Right renal pelvis (tissue), 4 donors: ENCODE measurements around the gene CCL5. TPM values are rescaled to one million over a fixed set of nuclear protein-coding genes. Genes with fewer than 3 reads are reported as not detected.

Experiments used
- DNase-seq, 4 donors: peaks; one replicate each; pipeline ENCODE4 v3.0.0-alpha.2; 2013; ENCODE audit warnings: low read depth in 4 of 4, low spot score in 3 of 4, missing footprints in 1 of 4
- polyA plus RNA-seq, 4 donors: library from polyadenylated mRNA; unstranded; fragments of 120-200 nt; gene quantifications; one replicate each; pipeline ENCODE4 v1.2.1, GENCODE V29; 2013; ENCODE audit not compliant: insufficient read length in 4 of 4

Gene CCL5
- polyA plus RNA-seq: 1 to 10 TPM in 3 of 4 donors, under 1 TPM in 1; 1.00 to 2.1 (median 1.5) TPM

DNA sequence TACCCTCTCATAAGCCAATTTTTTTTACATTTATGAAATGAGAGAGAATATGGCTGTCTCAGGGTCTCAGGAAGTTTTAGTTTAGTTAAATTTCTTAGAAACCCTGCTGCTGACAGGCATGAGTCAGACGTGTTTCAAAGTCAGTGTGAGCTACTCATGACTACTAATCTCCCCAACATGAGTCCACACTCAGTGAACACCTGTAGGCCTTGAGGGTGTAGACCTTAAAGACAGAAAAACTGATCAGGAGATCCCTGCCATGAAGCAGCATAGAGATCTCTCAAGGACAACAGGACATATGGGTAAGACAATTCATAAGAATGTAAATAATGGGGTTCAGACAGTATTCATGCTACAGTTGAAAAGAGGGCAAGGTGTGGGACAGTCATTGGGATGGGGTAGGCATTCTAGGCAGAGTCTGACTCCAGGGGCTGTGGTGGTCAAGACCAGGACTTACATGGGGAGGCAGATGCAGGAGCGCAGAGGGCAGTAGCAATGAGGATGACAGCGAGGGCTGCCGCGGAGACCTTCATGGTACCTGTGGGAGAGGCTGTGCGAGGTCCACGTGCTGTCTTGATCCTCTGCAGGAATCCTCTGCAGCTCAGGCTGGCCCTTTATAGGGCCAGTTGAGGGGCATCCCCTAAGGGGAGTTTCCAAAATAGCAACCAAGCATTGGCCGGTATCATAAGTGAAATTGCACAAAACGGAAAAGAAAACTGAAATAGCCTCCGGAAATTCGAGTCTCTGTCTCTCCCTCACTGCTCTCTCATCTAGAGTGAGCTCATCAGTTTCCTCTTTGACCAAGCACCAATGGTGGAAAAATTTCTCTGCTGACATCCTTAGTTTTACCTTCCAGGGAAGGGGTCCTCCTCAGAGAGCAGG lies at the start of gene CCL5:
TSS of gene CCL5 (minus strand) at position 588 of the 882 bp plus-strand sequence.
- DNase-seq: no peak

DNA sequence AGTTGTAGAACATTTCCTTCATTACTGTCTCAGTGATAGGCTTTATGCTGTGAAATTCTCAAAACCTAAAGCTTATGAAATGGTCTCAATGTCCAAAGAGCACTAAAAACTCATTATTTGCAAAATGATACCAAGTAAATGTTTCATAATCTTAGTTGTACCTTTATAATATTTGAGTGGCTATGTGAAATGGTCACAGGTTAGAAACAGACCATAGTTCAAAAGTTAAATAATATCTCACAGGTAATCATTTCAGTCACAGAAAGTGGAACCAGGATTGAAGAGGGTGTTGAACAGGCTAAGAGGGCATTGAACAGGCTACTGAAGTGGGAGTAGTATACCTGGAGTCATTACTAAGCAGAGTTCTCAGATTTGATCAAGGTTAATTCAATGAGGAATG lies 47.6 kb upstream of the CCL5 start:
- DNase-seq: no peak

DNA sequence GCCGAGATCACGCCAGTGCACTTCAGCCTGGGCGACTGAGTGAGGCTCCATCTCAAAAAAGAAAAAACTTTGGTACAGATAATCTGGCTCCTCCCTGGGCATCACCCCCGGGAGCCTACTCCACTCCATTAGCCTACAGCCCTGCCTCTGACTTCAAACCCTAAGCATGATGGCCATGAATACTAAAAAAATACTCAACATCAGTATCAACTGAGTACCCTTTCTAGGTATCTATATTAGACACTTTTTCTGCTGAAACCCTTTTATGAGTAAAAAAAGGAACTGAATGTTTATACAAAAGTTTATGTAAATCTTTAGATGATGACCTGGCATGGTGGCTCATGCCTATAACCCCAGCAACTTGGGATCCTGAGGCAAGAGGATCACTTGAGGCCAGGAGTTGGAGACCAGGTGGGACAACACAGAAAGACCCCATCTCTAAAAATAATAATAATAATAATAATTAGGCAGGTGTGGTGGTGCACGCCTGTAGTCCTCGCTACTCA lies 43.5 kb upstream of the CCL5 start:
- DNase-seq: no peak

DNA sequence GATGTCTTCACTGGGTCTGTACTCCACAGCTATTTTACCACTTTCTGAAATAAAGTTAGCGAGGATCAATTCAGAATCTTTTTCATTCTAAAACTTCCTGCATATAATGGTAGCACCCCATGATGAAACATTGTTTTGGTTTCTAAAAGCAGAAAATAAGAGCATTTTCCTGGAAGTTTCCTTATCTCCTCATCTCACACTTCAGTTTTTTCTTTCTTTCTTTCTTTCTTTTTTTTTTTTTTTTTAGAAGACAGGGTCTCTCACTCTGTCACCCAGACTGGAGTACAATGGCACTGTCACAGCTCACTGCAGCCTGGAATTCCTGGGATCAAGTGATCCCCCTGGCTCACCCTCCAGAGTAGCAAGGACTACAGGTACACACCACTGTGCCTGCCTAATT lies 40.1 kb upstream of the CCL5 start:
- DNase-seq: no peak

DNA sequence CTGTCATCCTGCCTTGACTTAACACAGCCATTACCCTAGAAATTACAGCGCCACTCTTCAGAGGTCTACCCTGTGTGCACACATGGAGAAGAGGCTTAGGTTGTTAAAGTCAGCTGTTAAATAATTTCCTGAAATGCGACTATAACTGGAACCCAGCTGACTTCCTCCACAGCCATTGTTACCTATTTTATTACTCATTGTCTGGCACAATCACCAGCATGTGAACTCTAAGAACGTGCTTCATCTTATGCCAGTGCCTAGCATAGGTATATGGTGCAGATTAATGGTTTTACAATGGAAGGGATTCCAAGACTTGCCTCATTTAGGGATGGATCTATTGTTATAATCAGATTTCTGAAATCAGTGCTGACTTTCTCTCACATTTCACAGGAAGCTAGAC lies 38.5 kb upstream of the CCL5 start:
- DNase-seq: no peak

DNA sequence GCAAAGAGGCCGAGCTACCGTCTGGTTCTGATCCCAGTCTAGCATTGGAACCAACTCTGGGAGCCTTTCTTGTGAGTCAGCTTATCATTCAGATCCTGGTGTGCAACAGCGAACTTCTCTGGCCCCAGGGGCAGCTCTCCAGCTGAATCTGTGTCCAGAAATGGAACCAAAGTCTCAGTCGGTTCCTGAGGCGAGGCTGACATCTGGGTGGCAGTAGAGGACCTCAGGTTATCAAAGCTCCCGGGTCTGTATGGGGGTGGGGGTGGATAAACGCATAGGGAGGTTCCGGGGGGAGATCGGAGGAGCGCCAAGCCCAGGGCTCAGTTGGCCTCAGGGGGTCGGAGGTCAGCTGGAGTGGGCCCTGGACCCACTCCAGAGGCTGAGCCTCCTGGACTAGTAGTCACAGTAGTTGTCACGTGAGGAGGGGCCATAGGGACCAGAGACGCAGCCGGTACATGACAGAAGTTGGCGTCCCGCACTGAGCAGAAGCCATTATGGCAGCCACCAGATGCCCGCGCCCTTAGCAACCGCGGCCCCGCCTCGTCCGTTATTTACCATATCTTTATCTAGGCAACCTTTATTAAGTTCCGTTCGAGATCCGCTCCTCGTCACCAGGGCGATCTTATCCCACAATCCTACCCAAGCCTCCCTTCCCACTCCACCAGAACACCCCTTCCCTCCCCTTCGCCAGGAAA lies 37.5 kb upstream of the CCL5 start:
- DNase-seq: no peak

DNA sequence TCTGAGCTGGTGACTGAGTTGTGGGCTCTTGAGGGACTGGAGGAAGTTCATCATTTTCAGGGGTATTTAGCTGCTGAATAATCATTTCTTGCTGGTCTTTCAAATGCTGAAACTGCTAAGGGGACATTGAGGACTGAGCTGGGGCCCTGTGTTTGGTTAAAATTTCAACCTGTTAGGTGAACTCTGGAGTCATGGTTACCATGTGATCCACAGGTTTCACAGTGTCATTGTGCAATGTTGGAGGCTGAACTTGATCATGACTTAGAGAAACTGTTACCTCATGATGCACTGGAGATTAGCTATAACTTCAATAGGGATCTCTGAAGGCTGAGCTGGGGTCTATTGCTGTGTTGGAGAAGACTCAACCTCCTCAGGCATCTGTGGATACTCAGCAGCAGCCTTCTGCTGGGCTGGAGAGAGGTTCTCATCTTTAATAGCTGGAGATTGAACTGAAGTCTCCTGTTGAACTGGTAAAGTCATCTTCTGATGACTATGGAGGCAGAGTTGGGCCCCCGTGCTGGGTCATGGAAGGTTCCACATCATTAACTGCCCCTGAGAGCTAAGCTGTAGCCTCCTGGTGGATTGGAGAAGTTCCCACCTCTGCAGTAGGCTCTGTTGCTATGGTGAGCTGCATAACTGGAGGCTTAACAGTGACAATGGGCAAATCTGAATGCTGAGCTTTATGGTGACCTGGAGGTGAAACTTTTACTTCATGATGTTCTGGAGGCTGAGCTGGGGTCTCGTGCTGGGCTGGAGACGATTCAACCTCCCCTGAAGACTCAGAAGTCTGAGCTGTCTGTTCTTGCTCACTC lies 35.2 kb upstream of the CCL5 start:
- no peak for DNase-seq

DNA sequence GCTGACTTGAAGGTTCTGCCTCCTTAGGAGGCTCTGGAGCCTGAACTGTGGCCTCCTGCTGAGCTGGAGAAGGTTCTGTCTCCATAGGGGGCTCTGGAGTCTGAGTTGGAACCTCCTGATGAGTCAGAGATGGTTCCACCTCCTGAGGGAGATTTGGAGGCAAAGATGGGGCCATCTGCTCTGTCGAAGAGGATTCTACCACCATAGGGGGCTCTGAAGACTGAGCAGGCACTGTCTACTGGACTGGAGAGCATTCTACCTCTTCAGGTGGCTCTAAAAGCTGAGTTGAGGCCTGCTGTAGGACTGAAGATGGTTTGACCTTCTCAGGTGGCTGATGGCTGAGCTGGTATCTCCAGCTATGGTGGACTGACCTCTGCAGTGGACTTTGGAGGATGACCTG lies 34.2 kb upstream of the CCL5 start:
- no peak for DNase-seq

DNA sequence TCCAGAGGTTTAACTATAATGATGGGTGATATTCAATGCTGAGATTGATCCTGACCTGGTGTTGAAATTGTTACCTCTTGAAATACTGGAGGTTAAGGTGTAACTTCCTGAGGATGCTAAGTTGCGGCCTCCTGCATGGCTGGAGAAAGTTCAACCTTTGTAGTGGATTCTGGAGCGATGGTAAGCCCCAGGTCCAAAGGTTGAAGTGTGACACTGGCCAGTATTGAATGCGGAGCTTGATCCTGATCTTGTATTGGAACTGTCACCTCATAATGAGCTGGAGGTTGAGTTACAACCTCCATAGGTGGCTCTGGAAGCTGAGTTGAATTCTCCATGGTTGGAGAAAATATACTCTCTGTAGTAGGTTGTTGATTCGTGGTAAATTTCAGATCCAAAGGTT lies 33.4 kb upstream of the CCL5 start:
- DNase-seq: no peak

DNA sequence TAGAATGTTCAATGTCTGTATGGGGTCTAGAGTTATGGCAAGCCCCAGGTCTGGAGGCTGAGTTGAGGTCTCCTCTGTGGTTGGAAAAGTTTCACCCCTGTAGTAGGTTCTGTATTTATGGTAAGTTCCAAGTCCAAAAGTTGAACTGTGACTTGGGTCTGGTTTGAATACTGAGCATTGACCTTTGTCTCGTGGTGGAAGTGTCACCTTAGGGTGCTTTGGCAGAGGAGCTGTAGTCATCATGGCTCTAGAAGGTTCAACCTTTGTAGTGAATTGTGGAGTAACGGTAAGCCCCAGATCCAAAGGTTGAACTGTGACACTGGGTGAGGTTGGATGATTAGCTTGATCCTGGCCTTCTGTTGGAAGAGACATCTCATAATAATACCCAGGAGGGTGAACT lies 32.8 kb upstream of the CCL5 start:
- no peak for DNase-seq

DNA sequence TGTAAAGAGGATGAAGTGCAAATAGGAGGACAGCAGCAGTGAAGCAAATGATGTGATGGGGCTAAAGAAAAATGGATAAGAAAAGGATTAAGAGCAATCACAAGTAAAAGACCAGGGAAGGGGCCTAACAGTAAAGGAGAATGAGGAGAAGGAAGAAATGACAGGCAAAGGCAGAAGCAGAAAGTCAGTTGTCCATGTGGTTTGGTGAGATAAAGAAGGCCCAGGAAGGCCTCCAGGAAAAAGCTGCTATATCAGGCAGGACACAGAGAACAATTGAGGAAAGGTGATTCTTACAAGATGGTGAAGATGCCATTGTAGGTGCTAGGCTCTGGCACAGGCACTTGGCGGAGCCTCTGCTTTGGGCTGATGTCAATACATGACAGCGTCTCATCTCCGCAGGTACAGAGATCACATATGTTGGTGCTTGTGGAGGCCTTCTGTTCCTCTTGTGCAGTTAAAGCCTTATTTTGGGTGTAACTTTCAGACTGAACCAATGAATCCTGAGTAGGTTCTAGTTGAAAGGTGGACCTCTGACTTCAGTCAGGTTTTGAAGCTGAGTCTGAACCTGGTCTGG lies 32.3 kb upstream of the CCL5 start:
- no peak for DNase-seq

DNA sequence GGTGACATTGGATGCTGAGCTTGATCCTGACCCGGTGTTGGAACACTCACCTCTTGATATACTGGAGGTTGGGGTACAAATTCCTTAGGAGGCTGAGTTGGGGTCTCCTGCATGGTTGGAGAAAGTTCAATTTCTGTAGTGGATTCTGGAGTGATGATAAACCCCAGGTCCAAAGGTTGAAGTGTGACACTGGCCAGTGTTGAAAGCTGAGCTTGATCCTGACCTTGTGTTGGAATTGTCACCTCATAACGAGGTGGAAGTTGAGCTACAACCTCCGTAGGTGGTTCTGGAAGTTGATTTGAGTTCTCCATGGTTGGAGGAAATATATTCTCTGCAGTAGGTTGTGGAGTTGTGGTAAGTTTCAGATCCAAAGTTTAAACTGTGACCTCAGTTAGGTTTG lies 29.2 kb upstream of the CCL5 start:
- no peak for DNase-seq

DNA sequence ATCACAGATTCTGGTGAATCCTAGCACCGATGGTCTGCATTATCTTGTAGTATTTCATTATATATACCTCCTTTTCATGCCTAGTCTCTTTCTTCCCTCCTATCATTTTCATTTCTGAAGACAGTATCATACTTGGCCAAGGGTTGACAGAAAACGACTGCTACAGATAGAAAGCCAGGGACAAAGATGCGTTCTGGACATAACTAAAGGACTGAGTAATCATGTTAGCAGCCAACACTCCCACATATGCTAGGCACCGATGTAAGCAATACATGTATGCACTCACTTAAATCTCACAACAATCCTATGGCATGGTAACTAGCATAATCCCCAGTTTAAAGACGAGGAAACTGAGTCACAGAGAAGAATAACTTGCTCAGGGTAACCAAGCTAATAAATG lies 27.5 kb upstream of the CCL5 start:
- DNase-seq: no peak

DNA sequence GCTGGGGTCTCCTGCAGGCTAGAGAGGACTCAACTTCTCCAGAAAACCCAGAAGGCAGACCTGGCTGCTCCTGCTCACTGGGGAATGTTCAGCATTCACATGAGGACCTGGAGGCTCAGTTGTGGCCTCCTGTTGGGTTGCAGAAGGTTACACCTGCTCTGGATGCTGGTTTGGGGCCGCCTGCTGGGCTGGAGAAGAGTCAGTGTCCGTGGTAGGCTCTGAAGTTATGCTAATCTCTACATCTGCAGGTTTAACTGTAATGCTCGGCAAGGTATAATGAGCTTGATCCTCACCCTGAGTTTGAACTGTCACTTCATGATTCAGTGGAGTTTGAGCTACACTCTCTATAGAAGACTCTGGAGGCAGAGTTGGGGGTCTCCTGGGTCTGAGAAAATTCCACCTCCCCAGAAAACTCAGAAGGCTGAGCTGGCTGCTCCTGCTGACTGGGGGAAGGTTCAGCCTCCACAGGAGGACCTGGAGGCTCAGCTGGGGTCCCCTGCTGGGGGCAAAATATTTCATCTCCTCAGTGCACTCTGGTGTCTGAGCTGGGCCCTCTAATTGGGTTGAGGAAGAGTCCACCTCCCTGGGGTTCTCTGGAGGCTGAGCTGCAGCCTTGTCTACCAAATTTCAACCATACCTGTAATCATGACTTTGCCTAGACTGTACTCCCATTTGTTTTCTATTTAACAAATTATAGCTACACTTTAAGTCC lies 26.9 kb upstream of the CCL5 start:
- no peak for DNase-seq

DNA sequence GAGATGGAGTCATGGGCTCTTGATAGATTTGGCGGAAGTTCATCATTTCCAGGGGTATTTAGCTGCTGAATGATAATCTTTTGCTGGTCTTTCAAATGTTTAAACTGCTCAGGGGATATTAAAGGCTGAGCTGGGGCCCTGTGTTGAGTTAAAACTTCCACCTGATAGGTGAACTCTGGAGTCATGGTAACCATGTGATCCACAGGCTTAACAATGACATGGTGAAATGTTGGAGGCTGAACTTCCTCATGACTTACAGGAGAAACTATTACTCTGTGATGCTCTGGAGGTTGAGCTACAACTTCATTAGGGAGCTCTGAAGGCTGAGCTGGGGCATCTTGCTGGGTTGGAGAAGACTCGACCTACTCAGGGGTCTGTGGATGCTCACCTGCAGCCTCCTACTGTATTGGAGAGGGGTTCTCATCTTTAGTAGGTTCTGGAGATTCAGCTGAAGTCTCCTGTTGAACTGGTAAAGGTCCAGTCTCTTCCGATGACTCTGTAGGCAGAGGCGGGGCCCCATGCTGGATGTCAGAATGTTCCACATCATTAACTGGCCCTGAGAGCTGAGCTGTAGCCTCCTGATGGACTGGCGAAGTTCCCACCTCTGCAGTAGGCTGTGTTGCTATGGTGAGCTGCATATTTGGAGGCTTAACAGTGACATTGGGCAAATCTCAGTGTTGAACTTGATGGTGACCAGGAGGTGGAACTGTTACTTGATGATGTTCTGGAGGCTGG lies 26.2 kb upstream of the CCL5 start:
- DNase-seq: no peak

DNA sequence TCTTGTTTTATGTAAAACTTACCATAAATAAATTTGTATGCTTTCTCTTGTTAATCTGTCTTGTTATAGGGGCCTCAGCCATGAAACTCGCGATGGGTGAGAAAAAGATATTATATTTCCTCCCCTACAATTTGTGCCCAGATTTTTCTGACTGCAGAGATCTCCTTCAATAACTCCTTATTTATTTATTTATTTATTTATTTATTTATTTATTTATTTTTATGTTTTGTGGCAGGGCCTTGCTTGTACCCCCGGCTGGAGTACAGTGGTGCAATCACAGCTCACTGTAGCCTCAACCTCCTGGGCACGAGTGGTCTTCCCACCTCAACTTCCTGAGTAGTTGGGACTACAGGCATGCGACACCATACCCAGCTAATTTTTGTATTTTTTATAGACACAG lies 23.3 kb upstream of the CCL5 start:
- no peak for DNase-seq

DNA sequence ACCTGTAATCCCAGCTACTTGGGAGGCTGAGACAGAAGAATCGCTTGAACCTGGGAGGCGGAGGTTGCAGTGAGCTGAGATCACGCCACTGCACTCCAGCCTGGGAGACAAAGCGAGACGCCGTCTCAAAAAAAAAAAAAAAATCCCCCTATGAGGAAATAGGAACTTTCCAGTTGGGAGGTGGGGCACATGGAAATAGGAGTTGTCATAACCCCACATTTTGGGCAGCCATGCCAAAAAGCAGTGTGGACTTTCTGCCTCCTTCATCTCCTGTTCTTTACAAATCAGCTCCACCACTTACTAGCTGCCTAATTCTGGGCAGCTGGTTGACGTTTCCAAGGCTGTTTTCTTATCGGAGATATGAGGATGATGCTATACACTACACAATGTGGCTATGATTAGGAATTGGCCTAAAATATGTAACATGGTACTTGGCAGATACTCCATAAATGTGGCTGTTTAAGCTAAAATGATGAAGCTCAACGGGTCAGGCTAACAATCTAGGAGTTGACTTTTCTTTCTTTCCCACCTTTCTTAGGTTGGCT lies 21.5 kb upstream of the CCL5 start:
- no peak for DNase-seq

DNA sequence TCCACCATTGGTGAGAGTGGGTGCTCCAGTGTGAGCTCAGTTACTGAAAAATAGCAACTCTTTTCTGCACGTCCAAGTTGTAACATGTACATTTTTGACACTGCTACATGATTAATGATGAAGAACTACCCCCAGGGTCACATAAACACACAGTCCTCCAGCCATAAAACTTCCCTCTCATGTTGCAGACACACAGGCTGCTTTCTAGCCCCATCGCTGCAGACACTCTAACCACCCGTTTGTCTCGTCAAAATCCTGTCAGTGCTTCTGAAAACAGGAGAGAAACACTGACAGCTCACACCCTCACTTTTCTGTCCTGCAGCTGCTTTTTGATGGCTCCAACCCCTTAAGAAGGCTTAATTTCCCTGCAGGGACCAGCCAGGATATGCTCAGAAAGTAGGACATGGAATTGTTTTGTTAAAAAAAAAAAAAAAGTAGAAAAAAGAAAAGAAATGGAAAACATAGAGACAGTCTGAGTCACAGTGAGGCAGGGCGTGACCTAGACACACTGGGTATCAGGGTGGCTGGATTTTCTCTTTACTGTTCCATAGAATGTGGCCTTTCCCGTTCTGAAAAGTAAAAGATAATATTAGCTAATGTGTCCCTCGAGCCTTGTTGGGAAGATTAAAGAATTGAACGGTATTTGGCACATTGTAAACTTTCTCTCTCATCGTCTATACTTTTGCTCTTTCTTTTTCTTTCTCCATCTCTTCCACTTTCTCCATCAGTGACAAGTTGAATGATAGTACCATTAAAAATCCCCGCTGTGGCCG lies 20.7 kb upstream of the CCL5 start:
- DNase-seq: peak in 3 of 4 donors; percentile 34 to 61 (median 35)
